GM23338 (cell line): ENCODE data around the gene SBF2. TPM values are rescaled to one million over a fixed set of nuclear protein-coding genes. Genes with fewer than 3 reads are reported as not detected.

Experiments used
- ATAC-seq: fragments of 200-7000 bp; cut with Tn5 transposase; 3 replicates; pipeline ENCODE4 v1.9.1; 2020
- DNase-seq: peaks from one replicate; pipeline ENCODE4 v3.0.0-alpha.2; 2015; ENCODE audit warnings: low spot score
- H2AFZ ChIP-seq: fragments of 200-600 bp; sonication (generic); 2 replicates; pipeline ENCODE4 v1.8.0; 2016; ENCODE audit warnings: antibody characterized with exemption, mild to moderate bottlenecking, moderate library complexity
- H3F3A ChIP-seq: fragments of 200-600 bp; sonication (generic); replicated peaks from 2 replicates; pipeline ENCODE4 v1.8.0; 2017; ENCODE audit warnings: antibody characterized with exemption, mixed run types, low read depth
- H3K27ac ChIP-seq: fragments of 200-600 bp; sonication (generic); 2 replicates; pipeline ENCODE4 v1.6.1; 2016; ENCODE audit warnings: low read depth
- H3K27me3 ChIP-seq: fragments of 200-600 bp; sonication (generic); 2 replicates; pipeline ENCODE4 v1.8.0; 2016; ENCODE audit warnings: mild to moderate bottlenecking, mixed run types, moderate library complexity; ENCODE audit not compliant: insufficient read depth
- H3K36me3 ChIP-seq: fragments of 200-600 bp; sonication (generic); 2 replicates; pipeline ENCODE4 v1.8.0; 2016; ENCODE audit warnings: mild to moderate bottlenecking; ENCODE audit not compliant: insufficient read depth
- H3K4me1 ChIP-seq: fragments of 200-600 bp; sonication (generic); 2 replicates; pipeline ENCODE4 v1.8.0; 2016; ENCODE audit warnings: mild to moderate bottlenecking, moderate library complexity; ENCODE audit not compliant: insufficient read depth
- H3K4me2 ChIP-seq: fragments of 200-600 bp; sonication (generic); 2 replicates; pipeline ENCODE4 v1.7.1; 2017; ENCODE audit warnings: mixed run types
- H3K4me3 ChIP-seq: fragments of 200-600 bp; sonication (generic); 2 replicates; pipeline ENCODE4 v1.6.1; 2016; ENCODE audit warnings: mixed run types
- H3K79me2 ChIP-seq: fragments of 200-600 bp; sonication (generic); replicated peaks from 2 replicates; pipeline ENCODE4 v1.8.0; 2017; ENCODE audit warnings: mild to moderate bottlenecking; ENCODE audit not compliant: insufficient read depth
- H3K9me2 ChIP-seq: fragments of 200-600 bp; sonication (generic); 2 replicates; pipeline ENCODE4 v1.8.0; 2017; ENCODE audit not compliant: insufficient read depth
- H4K20me1 ChIP-seq: fragments of 200-600 bp; sonication (generic); replicated peaks from 2 replicates; pipeline ENCODE4 v1.8.0; 2017; ENCODE audit warnings: mild to moderate bottlenecking; ENCODE audit not compliant: insufficient read depth
- H3K27ac Mint-ChIP-seq: 2 replicates; pipeline ENCODE4 v1.8.0; 2020; ENCODE audit warnings: inconsistent platforms, mild to moderate bottlenecking, moderate library complexity, mixed read lengths
- H3K27me3 Mint-ChIP-seq: 3 replicates; pipeline ENCODE4 v1.8.0; 2022; ENCODE audit warnings: low read depth, mild to moderate bottlenecking, moderate library complexity, mixed read lengths, inconsistent platforms; ENCODE audit not compliant: insufficient read depth, poor library complexity
- H3K36me3 Mint-ChIP-seq: 3 replicates; pipeline ENCODE4 v1.8.0; 2021; ENCODE audit warnings: low read depth, mild to moderate bottlenecking, inconsistent platforms, moderate library complexity, mixed read lengths
- H3K4me1 Mint-ChIP-seq: 3 replicates; pipeline ENCODE4 v1.8.0; 2020; ENCODE audit warnings: mild to moderate bottlenecking, inconsistent platforms, mixed read lengths
- H3K4me3 Mint-ChIP-seq: 3 replicates; pipeline ENCODE4 v1.8.0; 2021; ENCODE audit warnings: moderate library complexity, mild to moderate bottlenecking, inconsistent platforms, mixed read lengths
- H3K9me3 Mint-ChIP-seq: 3 replicates; pipeline ENCODE4 v1.8.0; 2020; ENCODE audit warnings: moderate library complexity, mild to moderate bottlenecking, inconsistent platforms, mixed read lengths
- CREB1 ChIP-seq: fragments of 250-450 bp; sonication (Bioruptor Pico); IDR thresholded peaks from 2 replicates; pipeline ENCODE4 v1.5.0; 2020; ENCODE audit warnings: low read depth, mild to moderate bottlenecking, moderate library complexity
- CTCF ChIP-seq, 2 experiments: fragments of 200-600 bp in 1 of 2; sonication (generic) in 1 of 2; conservative IDR thresholded peaks; 2 replicates each; pipeline versions ENCODE4 v1.5.1 to v1.6.1; 2016 to 2017; ENCODE audit warnings: antibody characterized with exemption in 2 of 2, low read depth in 2 of 2, mild to moderate bottlenecking in 2 of 2, moderate library complexity in 1 of 2
- EZH2 ChIP-seq: fragments of 200-600 bp; sonication (generic); IDR thresholded peaks from one replicate; pipeline ENCODE4 v1.8.0; 2017; ENCODE audit warnings: antibody characterized with exemption, mild to moderate bottlenecking, low read depth; ENCODE audit not compliant: unreplicated experiment
- EZH2phosphoT487 ChIP-seq: fragments of 200-600 bp; sonication (generic); IDR thresholded peaks from one replicate; pipeline ENCODE4 v1.8.1; 2018; ENCODE audit warnings: antibody characterized with exemption; ENCODE audit not compliant: unreplicated experiment
- JUNB ChIP-seq: IDR thresholded peaks from one replicate; pipeline ENCODE4 v1.6.1; 2016; ENCODE audit warnings: antibody characterized with exemption; ENCODE audit not compliant: unreplicated experiment
- NANOG ChIP-seq: IDR thresholded peaks from 2 replicates; pipeline ENCODE4 v1.6.1; 2016; ENCODE audit warnings: antibody characterized with exemption, borderline replicate concordance
- POLR2AphosphoS5 ChIP-seq: IDR thresholded peaks from 2 replicates; pipeline ENCODE4 v1.6.1; 2016; ENCODE audit warnings: antibody characterized with exemption, low read depth
- REST ChIP-seq: IDR thresholded peaks from one replicate; pipeline ENCODE4 v1.6.1; 2018; ENCODE audit warnings: antibody characterized with exemption; ENCODE audit not compliant: unreplicated experiment
- STAT1 ChIP-seq: IDR thresholded peaks from one replicate; pipeline ENCODE4 v1.6.1; 2016; ENCODE audit warnings: antibody characterized with exemption; ENCODE audit not compliant: unreplicated experiment
- ZNF114 ChIP-seq: fragments of 250-450 bp; sonication (Bioruptor Pico); IDR thresholded peaks from 2 replicates; pipeline ENCODE4 v1.5.0; 2020; ENCODE audit warnings: mild to moderate bottlenecking, moderate library complexity
- ZNF331 ChIP-seq: fragments of 250-450 bp; sonication (Bioruptor Pico); IDR thresholded peaks from 2 replicates; pipeline ENCODE4 v1.5.0; 2020; ENCODE audit warnings: low read depth, mild to moderate bottlenecking, moderate library complexity
- polyA plus RNA-seq: library from polyadenylated mRNA; unstranded; fragments of >200 nt; fragmentation: Nextera tagmentation; extraction: Ambion mirVana; gene quantifications from 2 replicates; pipeline ENCODE4 v1.2.1, GENCODE V29; 2016
- total RNA-seq: library from RNA; depleted of rRNA; stranded (reverse); fragments of >200 nt; shearing (Covaris generic); gene quantifications from 2 replicates; pipeline ENCODE4 v1.2.3, GENCODE V29; 2014
- TF ChIP-seq, protein P1 (sequence below): IDR thresholded peaks from 2 replicates; pipeline ENCODE4 v1.6.1; 2016; ENCODE audit warnings: antibody characterized with exemption
- TF ChIP-seq, protein P2 (sequence below): fragments of 250-450 bp; sonication (Bioruptor Pico); IDR thresholded peaks from 2 replicates; pipeline ENCODE4 v1.5.0; 2020; ENCODE audit warnings: mild to moderate bottlenecking, moderate library complexity

SBF2 gene
- total and polyA plus RNA-seq, 2 experiments from 2014 or later, result 25.6 to 53.5 TPM

DNA sequence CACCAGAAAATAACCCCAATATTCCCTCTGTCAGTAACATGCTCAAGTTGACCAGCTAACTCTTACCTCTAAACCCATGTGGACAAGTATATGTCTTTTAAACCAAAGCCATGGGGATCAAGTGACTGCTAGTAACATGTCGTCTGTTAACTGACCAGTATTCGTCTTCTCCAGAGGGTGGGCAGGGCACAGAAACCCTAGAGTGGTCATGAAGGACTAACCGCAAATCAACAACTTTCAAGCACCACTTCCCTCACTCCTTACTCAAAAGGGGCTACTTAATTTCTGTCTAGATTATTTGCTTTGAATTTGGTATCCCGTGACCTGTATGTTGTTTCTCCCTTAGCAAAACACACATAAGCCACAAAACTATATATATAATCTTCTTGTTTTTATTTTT is 336.9 kb downstream of the SBF2 start (continued):
- TF ChIP-seq, protein P1, sequence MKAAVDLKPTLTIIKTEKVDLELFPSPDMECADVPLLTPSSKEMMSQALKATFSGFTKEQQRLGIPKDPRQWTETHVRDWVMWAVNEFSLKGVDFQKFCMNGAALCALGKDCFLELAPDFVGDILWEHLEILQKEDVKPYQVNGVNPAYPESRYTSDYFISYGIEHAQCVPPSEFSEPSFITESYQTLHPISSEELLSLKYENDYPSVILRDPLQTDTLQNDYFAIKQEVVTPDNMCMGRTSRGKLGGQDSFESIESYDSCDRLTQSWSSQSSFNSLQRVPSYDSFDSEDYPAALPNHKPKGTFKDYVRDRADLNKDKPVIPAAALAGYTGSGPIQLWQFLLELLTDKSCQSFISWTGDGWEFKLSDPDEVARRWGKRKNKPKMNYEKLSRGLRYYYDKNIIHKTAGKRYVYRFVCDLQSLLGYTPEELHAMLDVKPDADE, result no peak

DNA sequence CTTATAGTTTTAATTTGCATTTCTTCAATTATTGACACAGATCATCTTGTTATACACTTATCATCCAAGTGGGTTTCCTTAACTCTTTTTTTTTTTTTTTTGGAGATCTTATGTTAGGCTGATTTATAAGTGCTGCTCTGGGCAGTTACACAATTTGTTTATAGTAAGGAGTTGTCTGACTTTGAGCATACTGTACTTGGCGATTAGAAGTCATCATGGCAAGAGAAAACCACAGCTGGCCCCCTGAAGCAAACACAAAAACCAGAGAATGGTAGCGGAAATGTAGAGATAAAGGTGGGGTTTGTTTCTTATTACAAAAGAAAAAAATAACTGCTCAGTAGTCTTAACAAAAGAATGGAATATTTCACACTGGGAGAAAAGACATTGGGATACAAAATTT is 337.5 kb downstream of the SBF2 start:
- Histone ChIP-seq H3K4me2 (no peak overlapping the region), H3K36me3 (no peaks in the 10 kb centered on the region), H3F3A (no peaks in the 10 kb centered on the region), H3K79me2 (no peaks in the 10 kb centered on the region), H3K4me3 (no peak overlapping the region), H4K20me1 (no peaks in the 10 kb centered on the region), H3K9me2 (no peaks in the 10 kb centered on the region), H3K27me3 (no peaks in the 10 kb centered on the region), H2AFZ (no peak overlapping the region), H3K4me1 (no peaks in the 10 kb centered on the region; the same call in 1 of the 2 replicates), H3K27ac (no peak overlapping the region)
- Mint-ChIP-seq H3K4me1 (peaks cover 6% of the 10 kb centered on the region), H3K9me3 (no peaks in the 10 kb centered on the region), H3K27me3 (no peaks in the 10 kb centered on the region), H3K36me3 (peaks cover 28% of the 10 kb centered on the region), H3K27ac (no peak overlapping the region), H3K4me3 (no peak overlapping the region)
- DNase-seq, result no peak
- TF ChIP-seq CREB1 (CRISPR knock-in tag), result no peak
- no peak for TF ChIP-seq ZNF114 (CRISPR knock-in tag)
- TF ChIP-seq NANOG, result no peak
- no peak for TF ChIP-seq CTCF (conservative IDR thresholded peaks at IDR 0.05; ENCODE audit: low read depth in 2 of 2)
- TF ChIP-seq EZH2, result no peak
- TF ChIP-seq ZNF331 (CRISPR knock-in tag), result no peak
- TF ChIP-seq POLR2AphosphoS5, result no peak
- TF ChIP-seq REST, result no peak
- no peak for TF ChIP-seq JUNB
- TF ChIP-seq, protein P2, sequence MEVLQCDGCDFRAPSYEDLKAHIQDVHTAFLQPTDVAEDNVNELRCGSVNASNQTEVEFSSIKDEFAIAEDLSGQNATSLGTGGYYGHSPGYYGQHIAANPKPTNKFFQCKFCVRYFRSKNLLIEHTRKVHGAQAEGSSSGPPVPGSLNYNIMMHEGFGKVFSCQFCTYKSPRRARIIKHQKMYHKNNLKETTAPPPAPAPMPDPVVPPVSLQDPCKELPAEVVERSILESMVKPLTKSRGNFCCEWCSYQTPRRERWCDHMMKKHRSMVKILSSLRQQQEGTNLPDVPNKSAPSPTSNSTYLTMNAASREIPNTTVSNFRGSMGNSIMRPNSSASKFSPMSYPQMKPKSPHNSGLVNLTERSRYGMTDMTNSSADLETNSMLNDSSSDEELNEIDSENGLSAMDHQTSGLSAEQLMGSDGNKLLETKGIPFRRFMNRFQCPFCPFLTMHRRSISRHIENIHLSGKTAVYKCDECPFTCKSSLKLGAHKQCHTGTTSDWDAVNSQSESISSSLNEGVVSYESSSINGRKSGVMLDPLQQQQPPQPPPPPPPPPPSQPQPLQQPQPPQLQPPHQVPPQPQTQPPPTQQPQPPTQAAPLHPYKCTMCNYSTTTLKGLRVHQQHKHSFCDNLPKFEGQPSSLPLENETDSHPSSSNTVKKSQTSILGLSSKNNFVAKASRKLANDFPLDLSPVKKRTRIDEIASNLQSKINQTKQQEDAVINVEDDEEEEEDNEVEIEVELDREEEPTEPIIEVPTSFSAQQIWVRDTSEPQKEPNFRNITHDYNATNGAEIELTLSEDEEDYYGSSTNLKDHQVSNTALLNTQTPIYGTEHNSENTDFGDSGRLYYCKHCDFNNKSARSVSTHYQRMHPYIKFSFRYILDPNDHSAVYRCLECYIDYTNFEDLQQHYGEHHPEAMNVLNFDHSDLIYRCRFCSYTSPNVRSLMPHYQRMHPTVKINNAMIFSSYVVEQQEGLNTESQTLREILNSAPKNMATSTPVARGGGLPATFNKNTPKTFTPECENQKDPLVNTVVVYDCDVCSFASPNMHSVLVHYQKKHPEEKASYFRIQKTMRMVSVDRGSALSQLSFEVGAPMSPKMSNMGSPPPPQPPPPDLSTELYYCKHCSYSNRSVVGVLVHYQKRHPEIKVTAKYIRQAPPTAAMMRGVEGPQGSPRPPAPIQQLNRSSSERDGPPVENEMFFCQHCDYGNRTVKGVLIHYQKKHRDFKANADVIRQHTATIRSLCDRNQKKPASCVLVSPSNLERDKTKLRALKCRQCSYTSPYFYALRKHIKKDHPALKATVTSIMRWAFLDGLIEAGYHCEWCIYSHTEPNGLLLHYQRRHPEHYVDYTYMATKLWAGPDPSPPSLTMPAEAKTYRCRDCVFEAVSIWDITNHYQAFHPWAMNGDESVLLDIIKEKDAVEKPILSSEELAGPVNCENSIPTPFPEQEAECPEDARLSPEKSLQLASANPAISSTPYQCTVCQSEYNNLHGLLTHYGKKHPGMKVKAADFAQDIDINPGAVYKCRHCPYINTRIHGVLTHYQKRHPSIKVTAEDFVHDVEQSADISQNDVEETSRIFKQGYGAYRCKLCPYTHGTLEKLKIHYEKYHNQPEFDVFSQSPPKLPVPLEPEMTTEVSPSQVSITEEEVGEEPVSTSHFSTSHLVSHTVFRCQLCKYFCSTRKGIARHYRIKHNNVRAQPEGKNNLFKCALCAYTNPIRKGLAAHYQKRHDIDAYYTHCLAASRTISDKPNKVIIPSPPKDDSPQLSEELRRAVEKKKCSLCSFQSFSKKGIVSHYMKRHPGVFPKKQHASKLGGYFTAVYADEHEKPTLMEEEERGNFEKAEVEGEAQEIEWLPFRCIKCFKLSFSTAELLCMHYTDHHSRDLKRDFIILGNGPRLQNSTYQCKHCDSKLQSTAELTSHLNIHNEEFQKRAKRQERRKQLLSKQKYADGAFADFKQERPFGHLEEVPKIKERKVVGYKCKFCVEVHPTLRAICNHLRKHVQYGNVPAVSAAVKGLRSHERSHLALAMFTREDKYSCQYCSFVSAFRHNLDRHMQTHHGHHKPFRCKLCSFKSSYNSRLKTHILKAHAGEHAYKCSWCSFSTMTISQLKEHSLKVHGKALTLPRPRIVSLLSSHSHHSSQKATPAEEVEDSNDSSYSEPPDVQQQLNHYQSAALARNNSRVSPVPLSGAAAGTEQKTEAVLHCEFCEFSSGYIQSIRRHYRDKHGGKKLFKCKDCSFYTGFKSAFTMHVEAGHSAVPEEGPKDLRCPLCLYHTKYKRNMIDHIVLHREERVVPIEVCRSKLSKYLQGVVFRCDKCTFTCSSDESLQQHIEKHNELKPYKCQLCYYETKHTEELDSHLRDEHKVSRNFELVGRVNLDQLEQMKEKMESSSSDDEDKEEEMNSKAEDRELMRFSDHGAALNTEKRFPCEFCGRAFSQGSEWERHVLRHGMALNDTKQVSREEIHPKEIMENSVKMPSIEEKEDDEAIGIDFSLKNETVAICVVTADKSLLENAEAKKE (CRISPR knock-in tag), result no peak
- TF ChIP-seq STAT1, result no peak
- TF ChIP-seq EZH2phosphoT487, result no peak
- ATAC-seq, result no peak
